Hindlimb muscle (tissue), 1 donor: ENCODE results near the gene MRC2. TPM values are rescaled to one million over a fixed set of nuclear protein-coding genes. Genes with fewer than 3 reads are reported as not detected.

Experiments used
- DNase-seq: peaks from one replicate; pipeline ENCODE4 v3.0.0-alpha.2; 2013
- polyA plus RNA-seq: library from polyadenylated mRNA; unstranded; fragments of 120-200 nt; gene quantifications from one replicate; pipeline ENCODE4 v1.2.1, GENCODE V29; 2013; ENCODE audit not compliant: insufficient read length

Gene MRC2
- polyA plus RNA-seq, 1 donor = 134 TPM

DNA sequence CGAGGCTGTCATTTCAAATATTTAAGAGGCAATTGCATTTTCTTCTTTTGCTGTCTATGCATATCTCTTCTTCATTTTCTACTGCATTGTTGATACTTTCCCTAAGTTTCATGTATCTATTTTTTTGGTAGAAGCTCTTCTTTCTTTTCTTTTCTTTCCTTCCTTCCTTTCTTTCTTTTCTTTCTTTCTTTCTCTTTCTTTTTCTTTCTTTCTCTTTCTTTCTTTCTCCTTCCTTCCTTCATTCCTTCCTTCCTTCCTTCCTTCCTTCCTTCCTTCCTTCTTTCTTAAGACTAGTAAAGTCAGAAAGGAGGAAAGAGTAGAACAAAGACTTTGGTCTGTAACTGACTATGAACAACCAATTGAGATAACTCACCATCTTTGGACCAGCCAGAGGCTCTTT, 33.9 kb downstream of the MRC2 start:
- DNase-seq = no peak

DNA sequence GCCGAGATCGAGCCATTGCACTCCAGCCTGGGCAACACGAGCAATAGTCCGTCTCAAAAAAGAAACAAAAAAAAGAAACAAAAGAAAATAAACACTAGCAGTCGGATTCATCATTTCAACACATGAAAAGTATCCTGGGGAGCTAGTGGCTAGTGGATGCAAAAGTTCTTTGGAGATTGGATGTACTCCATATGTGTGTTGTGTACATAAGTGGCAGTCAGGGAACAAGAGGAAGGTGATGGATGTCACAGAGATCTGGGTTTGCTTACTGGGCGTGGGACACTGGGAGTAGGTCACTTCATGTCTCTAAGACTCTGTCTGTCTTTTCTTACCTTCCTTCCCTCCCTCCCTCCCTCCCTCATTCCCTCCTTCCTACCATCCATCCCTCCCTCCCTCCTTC, 35.4 kb downstream of the MRC2 start:
- no peak for DNase-seq

DNA sequence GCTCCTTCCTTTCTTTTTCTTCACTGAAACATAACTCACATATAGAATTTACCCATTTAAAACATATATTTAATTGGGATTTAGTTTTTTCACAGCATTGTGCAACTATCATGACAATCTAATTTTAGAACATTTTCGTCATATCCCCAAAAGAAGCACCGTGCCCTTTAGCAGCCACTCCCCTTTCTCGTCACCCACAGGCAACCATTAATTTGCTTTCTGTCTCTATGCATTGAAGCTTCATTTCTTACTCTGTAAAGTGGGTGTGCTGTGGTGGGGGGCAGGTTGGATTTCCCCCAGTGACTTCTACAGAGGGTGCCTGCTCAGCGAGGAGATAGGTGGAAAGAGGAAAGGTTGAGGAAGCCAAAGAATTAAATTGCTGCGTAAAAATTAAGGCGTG, 35.8 kb downstream of the MRC2 start:
- no peak for DNase-seq

DNA sequence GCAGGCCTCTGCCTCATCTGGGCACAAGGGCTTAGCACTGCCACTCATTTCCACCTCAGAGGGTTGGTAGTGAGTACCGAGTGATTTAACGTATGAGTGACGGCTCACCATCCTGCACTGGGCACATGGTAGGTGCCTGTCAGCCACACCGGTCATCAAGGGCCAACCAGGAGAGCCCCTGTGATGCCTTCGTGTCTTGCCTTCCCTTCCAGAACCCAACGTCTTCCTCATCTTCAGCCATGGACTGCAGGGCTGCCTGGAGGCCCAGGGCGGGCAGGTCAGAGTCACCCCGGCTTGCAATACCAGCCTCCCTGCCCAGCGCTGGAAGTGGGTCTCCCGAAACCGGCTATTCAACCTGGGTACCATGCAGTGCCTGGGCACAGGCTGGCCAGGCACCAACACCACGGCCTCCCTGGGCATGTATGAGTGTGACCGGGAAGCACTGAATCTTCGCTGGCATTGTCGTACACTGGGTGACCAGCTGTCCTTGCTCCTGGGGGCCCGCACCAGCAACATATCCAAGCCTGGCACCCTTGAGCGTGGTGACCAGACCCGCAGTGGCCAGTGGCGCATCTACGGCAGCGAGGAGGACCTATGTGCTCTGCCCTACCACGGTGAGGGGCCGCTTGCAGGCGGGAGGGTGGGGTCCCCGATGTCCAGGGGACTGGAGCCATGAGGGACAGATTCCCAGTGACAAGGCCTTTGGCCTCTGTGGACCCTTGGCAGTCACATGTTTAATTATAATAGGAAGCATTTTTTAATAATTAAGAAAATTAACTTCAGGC, 37.1 kb downstream of the MRC2 start:
- no peak for DNase-seq

DNA sequence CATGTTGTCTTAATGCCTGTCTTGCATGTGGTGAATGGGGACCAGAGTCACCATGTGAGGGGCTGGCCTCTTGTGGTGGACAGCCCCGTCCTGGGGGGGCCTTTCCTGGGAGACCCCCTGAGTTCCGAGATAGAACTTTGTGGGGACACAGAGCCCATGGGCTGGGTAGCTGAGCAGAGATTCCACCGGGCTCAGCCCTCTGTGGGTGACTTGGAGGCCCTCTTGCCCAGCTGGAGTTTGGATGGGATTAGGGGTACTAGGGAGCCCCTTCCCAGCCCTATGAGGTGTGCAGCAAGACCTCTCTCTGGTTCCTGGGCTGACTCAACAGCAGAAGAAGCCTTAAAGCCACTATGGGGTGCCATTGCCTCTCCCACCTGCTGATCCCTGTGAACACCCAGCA, 38.1 kb downstream of the MRC2 start:
- no peak for DNase-seq

DNA sequence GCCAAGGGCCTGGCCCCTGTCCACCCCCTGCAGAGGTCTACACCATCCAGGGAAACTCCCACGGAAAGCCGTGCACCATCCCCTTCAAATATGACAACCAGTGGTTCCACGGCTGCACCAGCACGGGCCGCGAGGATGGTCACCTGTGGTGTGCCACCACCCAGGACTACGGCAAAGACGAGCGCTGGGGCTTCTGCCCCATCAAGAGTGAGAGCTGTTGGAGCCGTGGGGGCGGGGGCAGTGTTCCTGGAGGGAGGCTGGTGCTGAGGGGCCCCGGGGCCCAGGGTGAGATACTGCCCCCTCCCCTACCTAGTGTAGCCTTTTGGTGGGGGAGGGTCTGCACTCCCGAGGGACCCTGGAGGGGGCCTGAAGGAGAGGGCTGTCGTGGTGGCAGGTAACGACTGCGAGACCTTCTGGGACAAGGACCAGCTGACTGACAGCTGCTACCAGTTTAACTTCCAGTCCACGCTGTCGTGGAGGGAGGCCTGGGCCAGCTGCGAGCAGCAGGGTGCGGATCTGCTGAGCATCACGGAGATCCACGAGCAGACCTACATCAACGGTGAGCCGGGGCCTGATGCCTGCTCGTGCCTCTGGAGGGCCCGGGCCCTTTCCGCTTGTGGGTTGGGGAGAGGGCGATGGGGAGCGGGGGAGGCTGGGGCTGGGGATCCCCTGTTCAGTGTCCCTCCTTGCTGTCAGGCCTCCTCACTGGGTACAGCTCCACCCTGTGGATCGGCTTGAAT, 38.8 kb downstream of the MRC2 start:
- no peak for DNase-seq

DNA sequence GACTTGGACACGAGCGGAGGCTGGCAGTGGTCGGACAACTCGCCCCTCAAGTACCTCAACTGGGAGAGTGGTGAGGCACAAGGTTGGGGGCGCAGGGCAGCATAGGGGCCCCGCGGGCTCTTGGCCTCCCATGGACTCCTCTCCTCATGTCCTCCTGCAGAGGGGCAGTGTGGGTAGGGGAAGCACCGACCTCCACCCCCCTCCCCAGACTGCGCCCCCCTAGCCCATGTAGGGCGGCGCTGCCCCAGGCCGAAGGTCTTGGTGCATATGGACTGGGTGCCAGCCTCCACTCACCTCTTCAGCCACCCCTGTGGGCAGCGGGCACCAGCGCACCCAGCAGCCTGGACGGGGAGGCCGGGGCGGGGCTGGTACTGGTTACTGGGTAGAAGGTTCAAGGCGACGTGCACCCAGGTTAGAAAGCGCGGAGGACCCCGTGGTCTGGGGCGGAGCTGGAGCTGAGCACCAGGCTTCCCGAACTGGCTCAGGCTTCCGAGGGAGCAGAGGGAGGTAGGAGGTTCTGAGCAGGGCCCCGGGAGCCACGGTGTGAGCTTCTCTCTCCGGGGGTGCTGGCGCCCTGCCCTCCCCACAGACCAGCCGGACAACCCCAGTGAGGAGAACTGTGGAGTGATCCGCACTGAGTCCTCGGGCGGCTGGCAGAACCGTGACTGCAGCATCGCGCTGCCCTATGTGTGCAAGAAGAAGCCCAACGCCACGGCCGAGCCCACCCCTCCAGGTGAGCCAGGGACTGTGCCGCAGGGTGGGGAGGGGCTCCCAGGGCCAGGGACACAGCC, 39.5 kb downstream of the MRC2 start:
- DNase-seq = no peak

DNA sequence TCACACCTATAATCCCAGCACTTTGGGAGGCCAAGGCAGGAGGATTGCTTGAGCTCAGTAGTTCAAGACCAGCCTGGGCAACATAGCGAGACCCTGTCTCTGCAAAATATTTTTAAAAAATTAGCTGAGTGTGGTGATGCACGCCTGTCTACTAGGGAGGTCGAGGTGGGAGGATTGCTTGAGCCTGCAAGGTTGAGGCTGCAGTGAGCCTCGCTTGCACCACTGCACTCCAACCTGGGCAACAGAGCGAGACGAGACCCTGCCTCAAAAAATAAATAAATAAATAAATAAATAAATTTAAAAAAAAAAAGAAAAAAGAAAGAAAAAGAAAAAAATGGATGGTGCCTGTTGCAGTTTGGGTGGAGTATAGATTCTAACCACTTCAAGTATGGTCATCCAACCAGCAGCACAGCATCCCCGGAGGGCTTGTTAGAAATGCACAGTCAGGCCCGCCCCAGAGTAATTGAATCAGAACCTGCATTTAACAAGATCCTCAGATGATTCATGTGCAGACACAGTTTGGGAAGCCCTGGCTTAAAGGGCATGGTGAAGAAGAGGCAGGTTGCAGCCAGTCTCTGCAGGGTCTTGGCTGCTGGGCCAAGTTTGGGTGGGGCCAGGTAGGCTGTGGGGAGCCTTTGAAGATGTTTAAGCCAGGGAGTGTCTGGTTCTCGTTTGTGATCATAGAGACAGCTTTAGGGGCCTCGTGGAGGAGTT, 40.8 kb downstream of the MRC2 start:
- no peak for DNase-seq

DNA sequence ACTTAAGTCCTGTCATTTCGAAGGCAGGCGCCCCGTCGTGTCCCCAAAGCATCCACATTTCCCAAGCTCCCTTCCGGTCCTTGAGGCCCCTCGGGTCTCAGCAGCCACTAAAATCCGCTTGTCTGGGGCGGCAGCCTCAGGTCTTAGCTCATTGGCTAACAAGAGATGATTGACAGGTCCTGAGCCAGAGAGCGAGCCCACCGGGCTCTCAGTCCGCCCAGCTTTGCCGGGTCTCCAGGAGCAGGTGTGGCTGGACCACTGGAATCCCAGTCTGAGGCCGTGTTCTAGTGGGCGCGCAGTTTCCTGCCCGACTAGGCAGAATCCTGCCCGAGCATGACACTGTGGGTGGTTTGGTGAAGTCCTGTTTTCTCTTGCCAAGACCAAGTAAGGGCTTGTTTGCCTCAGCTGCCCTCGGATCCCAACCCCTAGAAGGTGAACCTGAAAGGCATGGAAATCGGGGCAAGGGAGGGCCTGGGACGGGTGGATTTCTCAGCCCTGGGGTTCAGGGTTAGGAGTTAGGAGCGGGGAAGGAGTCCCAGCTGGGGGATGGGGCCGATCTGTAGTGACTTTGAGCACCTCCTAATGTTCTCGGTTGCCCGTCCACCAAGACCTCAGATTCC, 42.8 kb downstream of the MRC2 start:
- no peak for DNase-seq

DNA sequence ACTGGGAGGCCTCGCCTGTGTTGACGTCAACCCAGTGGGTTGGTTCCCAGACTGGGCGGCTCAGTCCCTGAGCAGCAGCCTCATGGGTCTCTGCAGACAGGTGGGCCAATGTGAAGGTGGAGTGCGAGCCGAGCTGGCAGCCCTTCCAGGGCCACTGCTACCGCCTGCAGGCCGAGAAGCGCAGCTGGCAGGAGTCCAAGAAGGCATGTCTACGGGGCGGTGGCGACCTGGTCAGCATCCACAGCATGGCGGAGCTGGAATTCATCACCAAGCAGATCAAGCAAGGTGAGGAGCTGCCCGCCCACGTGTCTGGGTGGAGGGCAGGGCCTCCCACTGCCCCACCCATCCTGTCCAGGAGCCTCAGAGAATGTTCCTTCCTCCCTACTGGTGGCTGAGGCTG, 44.1 kb downstream of the MRC2 start:
- no peak for DNase-seq

DNA sequence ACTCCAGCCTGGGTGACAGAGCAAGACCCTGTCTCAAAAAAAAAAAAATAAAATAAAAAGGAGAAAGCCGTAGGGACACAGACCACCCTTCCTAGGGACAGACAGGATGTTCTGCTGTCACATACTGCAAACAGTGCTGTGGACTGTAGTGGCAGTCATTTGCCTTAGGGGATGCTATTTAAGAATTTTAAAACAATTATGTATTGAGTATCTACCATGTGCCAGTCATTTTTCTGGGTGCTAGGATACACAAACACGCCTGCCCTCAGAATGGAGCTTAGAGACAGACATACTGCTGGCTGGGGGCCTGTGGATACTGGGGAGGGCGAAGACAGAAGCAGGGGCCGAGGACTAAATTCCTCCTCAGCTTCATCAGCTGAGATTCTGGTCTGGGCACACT, 45.5 kb downstream of the MRC2 start:
- no peak for DNase-seq

DNA sequence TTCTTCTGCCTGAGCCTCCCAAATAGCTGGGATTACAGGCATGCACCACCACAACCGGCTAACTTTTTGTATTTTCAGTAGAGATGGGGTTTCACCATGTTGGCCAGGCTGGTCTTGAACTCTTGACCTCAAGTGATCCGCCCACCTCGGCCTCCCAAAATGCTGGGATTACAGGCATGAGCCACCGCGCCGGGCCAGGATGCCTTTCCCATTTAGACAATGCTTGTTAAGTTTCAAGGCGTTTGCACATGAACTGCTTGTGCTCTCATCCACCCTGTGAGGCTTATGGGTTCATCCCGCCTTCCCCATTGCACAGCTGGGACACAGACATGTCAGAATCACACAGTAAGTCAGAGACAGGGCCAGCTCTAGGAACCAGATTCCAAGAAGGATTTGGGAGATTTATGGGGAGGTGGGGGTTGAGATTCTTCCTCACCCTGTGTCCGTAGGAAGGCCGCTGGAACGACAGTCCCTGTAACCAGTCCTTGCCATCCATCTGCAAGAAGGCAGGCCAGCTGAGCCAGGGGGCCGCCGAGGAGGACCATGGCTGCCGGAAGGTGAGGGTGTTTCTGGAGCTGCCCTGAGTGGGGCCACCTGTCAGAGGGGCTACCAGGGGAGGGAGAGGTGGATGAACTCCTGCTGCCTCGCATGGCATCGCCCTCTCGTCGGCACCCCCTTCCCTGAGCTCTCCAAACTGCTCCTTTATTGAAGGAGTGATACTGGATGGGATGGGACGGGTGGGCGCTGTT, 46.3 kb downstream of the MRC2 start:
- no peak for DNase-seq

DNA sequence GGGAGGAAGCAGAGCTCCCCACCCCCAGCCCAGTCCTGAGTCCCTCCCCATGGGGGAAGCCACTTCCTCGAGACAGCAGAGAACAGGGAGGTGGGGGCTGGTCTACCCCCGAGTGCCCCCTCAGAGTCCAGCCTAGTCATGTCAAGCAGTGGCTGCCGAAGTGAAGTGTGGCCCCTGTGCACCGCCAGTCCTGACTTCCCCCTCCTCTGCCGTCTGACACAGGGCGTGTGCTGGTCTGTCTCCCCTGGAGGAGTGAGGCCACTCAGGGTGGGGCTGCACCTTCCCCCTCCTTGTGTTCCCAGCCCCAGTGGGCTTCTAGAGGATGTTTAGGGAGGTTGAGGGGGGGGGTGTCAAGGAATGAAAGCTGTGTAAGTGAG, 46.9 kb downstream of the MRC2 start:
- no peak for DNase-seq

DNA sequence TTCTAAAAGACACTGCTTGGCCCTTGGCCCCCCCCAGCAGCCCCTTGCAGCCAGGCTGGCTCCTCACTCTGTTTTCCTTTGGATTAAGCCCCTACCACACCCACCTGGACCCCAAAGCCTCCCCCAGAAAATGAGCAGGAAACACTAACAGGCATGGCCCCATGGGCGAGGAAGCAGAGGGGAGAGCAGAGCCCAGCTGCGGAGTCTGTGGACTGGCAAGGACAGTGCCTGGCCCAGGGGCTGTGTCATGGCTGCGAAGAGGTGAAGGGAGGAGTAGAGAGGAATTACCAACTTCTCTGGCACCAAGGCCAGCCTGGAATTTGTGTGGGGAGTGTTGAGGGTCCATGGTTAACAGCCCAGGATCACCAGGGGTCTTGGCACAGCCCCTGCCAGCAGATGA, 47.4 kb downstream of the MRC2 start:
- no peak for DNase-seq

DNA sequence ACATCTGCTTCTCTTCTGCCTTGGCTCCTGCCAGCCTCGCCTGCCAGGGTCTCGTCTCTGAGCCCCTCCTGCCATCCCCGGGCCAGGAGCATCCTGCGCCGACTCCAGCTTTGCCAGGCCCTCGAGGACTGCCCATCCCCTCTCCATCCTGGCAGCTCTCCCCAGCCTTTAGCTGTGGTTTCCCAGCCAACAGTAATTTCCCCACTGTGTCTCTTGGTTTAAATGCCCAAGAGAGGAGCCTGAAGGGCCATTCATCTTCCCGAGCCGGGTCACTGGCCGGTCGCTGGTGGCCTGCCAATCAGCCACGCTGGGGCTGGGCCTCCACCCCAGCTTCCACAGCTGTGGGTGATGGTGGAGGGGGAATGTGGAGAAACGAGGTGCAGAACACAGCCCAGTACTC, 47.8 kb downstream of the MRC2 start:
- DNase-seq = no peak

DNA sequence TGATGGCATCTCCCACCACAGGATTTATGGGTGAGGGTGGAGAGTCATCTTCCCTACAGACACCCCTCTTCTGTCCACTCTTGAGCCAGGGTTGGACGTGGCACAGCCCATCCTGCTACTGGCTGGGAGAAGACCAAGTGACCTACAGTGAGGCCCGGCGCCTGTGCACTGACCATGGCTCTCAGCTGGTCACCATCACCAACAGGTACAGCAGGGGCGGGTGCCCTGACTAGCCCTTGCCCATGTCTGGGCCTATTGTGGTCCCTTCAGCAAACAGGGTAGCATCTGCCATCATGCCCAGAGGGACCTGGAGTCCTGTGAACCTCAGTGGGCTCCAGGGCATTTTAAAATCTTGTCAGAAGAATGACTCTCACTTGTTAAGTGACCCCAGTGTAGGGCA, 48.2 kb downstream of the MRC2 start:
- no peak for DNase-seq

DNA sequence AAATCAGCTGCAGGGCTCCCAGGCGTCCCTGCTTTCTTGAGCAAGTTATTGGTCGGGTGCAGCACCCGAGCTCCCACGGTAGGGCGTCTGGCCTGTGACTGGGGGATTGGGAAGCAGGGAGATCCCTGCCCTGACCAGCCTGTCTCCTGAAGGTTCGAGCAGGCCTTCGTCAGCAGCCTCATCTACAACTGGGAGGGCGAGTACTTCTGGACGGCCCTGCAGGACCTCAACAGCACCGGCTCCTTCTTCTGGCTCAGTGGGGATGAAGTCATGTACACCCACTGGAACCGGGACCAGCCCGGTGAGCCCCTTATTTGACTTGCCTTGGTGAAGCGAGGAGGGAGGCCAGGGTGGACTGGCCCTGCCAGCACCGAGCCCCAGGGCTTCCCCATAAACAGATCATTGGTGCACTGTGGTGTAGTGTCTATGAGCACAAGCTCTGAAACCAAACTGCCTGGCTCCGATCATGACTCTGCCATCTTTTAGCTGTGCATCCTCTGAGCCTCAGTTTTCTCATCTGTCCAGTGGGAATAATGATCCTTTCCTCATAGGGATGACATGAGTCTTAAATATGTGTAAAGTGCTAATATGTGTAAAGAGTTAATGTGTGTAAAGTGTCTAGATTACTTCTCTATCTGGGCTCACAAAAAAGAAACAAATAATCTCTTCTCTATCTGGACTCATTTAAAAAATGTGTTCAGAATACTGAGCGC, 48.9 kb downstream of the MRC2 start:
- DNase-seq = no peak

DNA sequence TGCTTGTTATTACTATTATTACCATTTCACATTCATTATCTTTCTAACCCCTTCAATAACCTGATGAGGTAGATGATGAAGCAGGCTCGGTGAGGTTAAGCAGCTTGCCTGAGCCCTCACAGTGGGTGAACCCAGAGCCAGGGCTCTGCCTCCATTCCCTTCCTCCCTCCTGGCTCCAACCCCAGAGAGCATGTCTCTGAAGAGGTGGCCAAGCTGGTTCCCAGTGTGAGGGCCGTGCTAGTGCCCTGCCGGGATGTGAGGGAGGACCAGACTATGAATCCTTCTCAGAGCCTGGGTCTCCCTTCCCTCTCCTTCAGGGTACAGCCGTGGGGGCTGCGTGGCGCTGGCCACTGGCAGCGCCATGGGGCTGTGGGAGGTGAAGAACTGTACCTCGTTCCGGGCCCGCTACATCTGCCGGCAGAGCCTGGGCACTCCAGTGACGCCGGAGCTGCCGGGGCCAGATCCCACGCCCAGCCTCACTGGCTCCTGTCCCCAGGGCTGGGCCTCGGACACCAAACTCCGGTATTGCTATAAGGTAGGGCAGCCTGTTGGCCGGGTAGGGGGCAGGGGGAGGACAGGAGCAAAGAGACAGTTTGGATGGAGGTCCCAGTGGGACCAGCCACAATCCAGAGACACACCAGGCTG, 49.6 kb downstream of the MRC2 start:
- no peak for DNase-seq

DNA sequence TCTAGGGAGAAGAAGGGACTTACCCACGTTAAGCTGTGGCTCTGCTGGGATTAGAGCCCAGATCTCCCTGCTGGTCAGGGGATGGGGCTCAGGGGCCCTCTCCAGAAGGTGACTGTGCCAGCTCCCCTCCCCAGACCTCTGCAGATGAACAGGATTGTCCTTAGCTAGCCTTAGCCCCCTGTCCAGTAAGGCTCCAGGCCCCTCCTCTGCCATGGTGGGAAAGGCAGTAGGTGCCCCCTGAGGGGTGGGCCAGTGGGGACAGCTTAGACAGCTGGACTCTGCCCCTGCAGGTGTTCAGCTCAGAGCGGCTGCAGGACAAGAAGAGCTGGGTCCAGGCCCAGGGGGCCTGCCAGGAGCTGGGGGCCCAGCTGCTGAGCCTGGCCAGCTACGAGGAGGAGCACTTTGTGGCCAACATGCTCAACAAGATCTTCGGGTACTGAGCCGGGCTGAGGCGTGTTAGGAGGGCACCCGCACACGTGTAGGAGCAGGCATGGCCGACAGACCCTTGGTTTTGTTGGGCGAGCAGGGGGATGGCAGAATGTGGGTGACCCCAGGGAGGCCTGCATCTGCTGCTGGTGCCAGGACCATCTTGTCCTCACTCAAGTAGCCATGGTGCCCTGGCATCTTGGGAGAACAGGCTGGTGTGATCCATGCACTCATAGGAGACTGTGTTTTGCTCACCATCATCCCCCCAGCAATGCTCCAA, 50.9 kb downstream of the MRC2 start:
- DNase-seq = no peak

DNA sequence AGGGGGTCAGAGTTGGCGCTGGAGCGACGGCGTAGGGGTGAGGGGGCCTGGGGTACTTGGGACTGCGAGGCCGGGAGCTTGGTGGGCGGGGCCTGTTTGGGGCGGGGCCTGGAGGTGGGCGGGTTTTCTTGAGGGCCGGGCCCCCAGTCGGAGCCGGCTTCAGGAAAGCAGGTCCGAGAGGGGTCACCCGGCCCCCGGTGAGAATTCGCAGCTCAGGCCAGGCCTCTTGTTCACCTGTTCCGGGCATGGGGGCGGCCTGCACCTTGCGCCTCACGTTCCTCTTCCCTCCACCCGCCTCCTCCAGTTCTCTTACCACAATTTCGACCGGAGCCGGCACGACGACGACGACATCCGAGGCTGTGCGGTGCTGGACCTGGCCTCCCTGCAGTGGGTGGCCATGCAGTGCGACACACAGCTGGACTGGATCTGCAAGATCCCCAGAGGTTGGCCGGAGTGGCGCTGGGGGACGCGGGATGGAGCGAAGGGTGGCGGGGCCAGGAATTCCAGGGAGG, 52.5 kb downstream of the MRC2 start:
- no peak for DNase-seq
